ENCODE measurements around the gene F2RL3.
"Not testable (repeated sequence)": the region's sequence is repeated elsewhere in the genome, so short reads cannot be mapped to it uniquely, and the experiment has no call there.

F2RL3 gene

DNA sequence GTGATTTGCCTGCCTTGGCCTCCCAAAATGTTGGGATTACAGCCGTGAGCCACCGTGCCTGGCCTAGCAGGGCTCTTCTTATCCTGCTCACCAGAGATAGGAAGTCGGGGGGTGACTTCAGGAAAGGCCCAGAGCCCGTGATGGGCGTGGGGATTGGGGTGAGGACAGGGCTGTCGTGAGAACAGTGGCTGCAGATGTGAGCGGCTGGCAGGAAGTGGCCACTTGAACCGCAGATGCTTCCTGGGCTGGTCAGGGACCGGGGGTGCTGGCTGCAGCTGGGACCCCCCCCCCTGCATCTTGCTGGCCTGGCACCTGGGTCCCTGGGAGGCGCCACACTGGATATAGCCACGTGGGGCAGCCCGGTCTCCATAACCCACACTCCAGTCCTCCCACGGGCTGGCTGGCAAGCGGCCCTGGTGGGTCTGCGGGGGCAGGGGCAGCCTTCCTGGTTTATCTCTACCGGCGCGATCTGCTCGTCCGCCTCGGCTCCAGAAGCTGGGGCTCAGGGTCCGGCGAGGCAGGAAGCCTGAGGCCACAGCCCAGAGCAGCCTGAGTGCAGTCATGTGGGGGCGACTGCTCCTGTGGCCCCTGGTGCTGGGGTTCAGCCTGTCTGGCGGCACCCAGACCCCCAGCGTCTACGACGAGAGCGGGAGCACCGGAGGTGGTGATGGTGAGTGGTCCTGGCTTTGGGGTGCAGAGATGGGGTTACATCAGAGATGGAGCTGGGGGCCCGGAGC is at the start of gene F2RL3:
TSS of gene F2RL3 (plus strand) at position 371 of the 737 bp plus-strand sequence. CDS start at position 562, 191 bp downstream.
- peak; percentile 96 for DNase-seq

GRCh38 chr19:16841391-16841926 is 47.3 kb upstream of the F2RL3 start:
- no peak for DNase-seq

DNA sequence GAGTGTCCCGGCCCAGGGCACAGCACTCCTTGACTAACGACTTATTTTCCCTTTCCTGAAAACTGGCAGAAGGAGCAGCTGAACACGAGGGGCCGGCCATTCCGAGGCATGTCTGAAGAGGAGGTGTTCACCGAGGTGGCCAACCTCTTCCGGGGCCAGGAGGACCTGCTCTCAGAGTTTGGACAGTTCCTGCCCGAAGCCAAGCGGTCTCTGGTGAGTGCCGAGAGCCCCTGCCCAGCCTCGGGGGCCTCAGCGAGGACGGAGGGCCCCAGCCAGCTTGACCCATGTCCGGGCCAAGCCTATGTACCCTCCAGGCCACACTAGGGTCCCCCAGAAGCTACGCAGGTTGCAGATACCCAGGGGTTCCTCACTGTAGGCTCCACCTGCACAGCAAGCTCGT is 41.9 kb upstream of the F2RL3 start:
- no peak for DNase-seq

DNA sequence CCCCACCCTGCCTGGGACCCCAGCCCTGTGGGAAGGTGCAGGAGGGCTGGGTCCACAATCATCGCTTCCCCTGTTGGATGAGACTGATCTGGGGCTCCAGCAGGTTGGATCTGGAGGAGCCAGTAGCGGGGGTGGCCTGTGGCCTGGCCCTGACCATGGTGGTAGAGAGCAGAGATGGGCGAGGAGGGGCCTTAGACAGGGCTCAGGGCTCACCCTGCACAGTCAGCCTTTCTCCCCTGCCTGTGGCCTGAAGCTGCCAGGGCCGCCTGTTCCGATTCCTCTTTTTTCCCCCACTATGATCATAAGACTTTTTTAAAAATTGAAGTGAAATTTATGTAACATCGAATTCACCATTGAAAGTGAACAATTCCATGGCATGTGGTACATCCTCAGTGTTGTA is 41.4 kb upstream of the F2RL3 start:
- peak; percentile 79 for DNase-seq

DNA sequence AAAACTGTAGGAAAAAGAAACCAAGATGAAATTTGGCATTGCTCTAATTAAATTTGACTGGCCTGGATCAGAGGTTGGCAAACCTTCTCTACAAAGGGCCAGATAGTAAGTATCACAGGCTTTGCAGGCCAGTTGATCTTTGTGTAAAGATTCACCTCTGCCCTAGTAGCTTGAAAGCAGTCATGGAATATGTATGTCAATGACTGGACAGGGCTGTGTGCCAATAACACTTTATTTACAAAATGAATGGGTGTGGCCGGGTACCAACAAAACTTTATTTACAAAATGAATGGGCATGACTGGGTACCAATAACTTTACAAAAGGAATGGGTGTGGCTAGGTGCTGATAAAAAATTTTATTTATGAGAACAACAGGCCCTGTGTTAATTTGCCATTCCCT is 39.6 kb upstream of the F2RL3 start:
- DNase-seq: no peak

GRCh38 chr19:16850133-16850532 is 38.7 kb upstream of the F2RL3 start:
- DNase-seq: no peak

DNA sequence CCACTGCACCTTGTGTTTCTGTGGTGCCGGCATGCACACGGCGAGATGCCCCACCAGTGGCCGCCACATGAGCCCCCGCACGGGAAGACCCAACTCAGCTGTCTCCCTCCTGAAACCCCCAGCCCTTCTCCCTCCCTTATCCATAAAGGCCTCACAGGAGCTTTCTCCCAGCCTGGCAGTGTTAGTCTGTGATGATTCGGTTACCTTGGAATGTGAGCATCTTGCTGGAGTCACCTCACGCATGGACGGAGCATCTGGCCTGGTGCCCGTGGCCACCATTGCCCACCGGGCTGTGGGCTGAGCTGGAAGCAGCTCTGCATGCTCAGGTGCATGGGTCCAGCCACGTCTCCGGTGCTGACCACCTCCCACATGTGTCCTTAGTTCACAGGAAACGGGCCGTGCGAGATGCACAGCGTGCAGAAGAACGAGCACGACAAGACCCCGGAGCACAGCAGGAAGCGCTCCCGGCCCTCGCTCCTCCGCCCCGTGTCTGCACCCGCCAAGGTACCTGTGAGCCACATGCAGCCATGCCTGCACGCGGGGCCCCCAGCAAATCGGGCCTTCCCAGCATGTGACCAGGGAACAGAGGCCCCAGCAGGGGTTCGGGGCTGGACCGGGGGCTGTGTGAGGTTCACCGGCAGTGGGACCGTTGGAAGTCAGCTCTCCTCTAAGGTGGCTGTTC is 37.6 kb upstream of the F2RL3 start:
- no peak for DNase-seq

DNA sequence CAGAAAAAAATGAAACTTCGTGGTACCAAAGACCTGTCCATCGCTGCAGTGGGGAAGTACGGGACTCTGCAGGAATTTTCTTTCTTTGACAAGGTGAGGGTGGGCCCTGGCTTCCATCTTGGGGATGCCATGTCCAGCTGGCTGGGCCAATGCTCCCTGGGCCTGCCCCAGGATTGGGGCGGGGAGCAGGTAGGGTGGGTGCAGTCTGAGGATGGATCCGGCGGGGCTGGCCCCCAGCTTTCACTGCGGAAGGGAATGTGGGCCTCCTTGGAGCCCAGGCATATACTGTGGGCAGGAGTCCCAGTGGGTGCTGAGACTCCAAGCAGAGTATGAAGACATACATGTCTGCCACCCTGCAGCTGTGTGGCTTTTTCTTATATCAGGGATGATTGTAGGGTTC is 35.7 kb upstream of the F2RL3 start:
- no peak for DNase-seq

DNA sequence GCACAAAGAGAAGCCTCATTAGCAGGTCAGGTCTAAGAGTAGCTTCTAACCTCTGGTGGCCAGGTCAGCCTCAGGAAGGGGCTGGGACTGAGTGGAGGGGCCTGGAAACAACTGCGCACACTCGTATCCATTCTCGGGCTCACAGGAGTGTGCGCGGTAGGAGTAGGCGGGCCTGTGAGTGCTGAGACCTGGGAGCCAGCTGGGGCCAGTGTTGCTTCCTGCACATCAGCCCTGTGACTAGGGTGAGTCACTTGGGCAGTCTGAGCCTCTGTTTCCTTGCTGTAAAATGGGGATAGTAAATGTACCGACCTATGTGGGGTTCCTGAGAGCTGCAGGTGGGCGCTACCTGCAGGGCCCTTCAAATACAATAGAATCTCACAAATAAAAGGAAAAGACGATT is 32.7 kb upstream of the F2RL3 start:
- DNase-seq: no peak

- no peak for DNase-seq
Measured at GRCh38 chr19:16859626-16860025, 29.2 kb upstream of the F2RL3 start.

- no peak for DNase-seq
Measured at GRCh38 chr19:16860118-16860517, 28.7 kb upstream of the F2RL3 start.

DNA sequence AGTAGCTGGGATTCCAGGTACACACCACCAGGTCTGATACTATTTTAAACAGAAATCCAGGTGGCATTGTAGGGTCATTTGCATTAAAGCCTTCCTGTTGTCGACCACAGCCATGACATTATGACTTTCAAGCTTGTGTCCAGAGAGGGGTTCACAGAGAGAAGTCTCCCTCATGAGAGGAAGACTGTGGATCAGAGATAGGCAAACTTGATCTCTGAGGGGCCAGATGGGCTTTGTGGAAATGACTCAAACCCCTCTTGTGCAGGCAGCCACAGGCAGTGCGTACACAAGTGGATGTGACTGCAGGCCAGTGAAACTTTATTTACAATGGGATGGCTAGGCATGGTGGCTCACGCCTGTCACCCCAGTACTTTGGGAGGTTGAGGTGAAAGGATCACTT is 27.8 kb upstream of the F2RL3 start:
- no peak for DNase-seq

DNA sequence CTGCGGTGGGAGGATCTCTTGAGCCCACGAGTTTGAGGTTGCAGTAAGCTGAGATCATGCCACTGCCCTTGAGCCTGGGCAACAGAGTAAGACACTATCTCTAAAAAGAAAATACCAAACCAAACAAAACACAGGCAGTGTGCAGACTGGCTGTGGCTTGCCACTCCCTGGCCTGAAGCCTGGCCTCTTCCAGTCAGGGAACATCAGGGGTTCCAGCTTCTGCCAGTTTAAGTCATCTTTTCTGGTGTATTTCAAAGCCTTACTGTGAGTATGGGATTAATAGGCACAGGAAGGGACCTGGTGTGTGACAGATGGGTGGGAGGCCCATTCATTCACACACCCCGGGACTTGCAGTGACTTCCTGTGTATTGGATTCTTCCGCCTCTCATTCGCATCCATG is 27.0 kb upstream of the F2RL3 start:
- DNase-seq: no peak

DNA sequence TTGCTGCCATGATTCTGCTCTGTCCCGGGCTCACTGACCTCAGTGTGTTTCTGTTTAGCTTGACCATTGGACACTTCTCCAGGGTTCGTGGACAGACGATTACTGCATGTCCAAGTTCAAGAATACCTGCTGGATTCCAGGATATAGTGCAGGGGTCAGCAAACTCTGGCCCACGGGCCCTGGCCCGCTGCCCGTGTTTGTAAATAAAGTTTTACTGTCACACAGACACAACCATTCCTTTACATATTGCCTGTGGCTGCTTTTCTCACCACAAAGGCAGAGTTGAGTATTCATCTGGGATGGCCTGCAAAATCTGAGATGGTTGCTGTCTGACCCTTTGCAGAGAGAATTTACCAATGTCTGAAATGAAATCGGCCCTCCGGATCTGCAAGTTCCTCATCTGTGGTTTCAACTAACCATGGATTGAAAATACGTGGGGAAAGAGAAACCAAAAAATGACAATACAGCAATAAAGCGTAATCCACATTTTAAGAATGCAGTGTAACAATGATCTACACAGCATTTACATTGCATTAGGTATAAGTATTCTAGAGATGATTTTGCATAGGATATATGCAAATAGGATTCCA is 25.9 kb upstream of the F2RL3 start:
- DNase-seq: peak; percentile 95

GRCh38 chr19:16867211-16867610 is 21.6 kb upstream of the F2RL3 start:
- DNase-seq: no peak

DNA sequence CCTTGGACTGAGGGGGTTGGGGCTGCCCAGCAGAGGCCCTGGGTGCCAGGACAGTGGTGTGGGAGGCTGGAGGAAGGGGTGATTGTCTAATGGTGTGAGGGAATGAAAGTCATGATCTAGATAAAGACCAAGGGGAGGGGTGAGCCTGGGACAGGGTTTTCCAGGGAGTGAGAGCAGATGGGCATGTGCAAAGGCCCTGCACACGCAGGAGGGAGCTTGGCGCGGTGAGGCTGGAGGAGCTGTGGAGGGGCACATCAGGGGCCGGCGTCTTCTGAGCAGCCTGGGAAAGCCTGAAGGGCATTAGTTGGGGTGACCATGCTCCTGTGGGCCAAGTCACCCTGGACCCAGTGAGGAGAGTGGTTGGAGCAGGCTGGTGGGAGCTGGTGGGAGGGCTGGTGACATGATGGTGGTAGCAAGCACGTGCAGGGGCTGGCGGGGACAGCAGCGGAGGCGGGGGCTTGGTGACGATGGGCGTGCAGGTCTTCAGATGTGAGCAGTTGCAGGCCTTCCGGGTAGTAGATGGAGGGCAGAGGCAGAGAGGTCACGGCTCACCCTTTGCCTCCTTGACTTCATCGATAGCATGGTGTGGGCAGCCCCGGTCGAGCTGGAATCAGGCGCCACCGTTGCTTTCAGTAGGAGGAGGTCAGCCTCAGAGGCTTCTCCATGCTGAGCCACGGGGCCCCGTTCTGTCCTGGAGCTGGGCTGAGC is 20.2 kb upstream of the F2RL3 start:
- no peak for DNase-seq

- no peak for DNase-seq
Measured at GRCh38 chr19:16869331-16869972, 19.3 kb upstream of the F2RL3 start.

DNA sequence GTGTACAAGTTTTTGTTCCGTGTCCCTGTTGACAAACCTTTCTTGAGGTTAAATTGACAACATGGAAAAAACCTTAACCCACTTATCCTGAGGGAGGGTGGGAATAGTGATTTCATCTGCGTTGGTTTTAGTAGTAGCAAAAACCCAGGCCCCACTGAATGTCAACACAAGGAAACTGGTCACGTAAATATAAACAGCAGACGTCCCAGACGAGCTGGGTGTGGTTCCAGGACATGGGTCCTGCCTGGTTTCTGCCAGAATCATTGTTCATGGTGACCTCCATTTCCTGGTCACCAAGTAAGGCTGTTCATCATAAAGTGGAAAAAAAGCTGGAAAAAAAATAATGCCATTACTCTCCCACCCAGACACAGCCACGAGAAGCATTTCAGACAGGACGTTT is 16.9 kb upstream of the F2RL3 start:
- no peak for DNase-seq

DNA sequence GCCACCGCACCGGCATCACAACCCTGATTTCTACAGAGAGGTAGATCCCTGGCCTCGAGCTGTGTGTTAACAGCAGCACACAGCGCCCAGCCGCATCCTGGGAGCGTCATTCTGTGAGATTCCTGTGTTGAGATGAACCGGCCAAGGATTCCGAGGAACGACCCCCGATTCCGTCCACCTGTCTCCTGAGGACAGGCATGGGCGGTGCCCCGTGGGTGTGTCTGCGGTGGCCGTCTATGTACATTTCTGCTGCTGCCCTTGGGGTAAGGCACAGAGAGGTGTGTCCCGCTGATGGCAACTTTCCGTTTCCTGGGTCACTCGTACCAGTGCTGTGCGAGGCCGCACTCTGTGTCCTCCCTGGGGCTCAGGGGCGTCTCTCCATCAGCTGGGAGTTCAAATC is 16.1 kb upstream of the F2RL3 start:
- no peak for DNase-seq

- no peak for DNase-seq
Measured at GRCh38 chr19:16873594-16873993, 15.2 kb upstream of the F2RL3 start.

GRCh38 chr19:16874250-16874977 is 14.4 kb upstream of the F2RL3 start:
- DNase-seq: no peak

DNA sequence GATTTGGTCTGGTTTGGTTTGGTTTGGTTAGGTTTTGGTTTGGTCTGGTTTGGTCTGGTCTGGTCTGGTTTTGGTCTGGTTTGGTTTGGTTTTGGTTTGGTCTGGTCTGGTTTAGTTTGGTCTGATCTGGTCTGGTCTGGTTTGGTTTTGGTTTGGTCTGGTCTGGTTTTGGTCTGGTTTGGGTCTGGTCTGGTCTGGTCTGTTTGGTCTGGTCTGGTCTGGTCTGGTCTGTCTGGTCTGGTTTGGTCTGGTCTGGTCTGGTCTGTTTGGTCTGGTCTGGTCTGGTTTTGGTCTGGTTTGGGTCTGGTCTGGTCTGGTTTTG is 13.9 kb upstream of the F2RL3 start:
- DNase-seq: not testable (repeated sequence)
